HepG2 (cell line): ENCODE measurements around the gene C1QL4. TPM values are rescaled to one million over a fixed set of nuclear protein-coding genes. Genes with fewer than 3 reads are reported as not detected.

Experiments
- ATAC-seq: fragments of 200-7000 bp; cut with Tn5 transposase; 3 replicates; pipeline ENCODE4 v1.9.1; 2020; ENCODE audit warnings: mild to moderate bottlenecking, moderate library complexity
- BruUV-seq: library from RNA; stranded (reverse); fragments of 400-500 nt; replicated peaks from 2 replicates; lab custom pipeline; 2021; lab: Mats Ljungman, UMichigan
- CTCF ChIA-PET: fragments of 300-600 bp; formaldehyde crosslinking; extraction: SDS; loops from one replicate; lab custom pipeline; 2021; ENCODE audit warnings: low total read pairs, inconsistent platforms, low intra/inter-chr PET ratio; lab: Yijun Ruan, JAX
- POLR2A ChIA-PET: fragments of 350-600 bp; sonication (Branson Sonifier 250); formaldehyde crosslinking; loops from one replicate; lab custom pipeline; 2020; ENCODE audit warnings: antibody characterized with exemption, inconsistent platforms; lab: Yijun Ruan, JAX
- DNase-seq: peaks from one replicate; pipeline ENCODE4 v3.0.0-alpha.2; 2015; ENCODE audit warnings: low spot score
- FAIRE-seq: peaks from 3 replicates; lab custom pipeline; 2011; peaks lifted over from hg19 to GRCh38; lab: Jason Lieb, UNC
- H2AFZ ChIP-seq: one replicate; pipeline ENCODE4 v1.6.1; 2011; ENCODE audit warnings: low read length, inconsistent platforms
- H3K27ac ChIP-seq: fragments of 300-600 bp; 3 replicates; pipeline ENCODE4 v1.8.0; 2011; ENCODE audit warnings: mixed run types, mild to moderate bottlenecking, mixed read lengths, low read length, inconsistent platforms; ENCODE audit not compliant: insufficient read depth; ENCODE audit errors: extremely low read length
- H3K27me3 ChIP-seq, 2 experiments: fragments of 200-600 bp in 1 of 2; 2 replicates in 1 of 2; 3 replicates in 1 of 2; pipeline versions ENCODE4 v1.6.0 to v1.8.0; 2011; ENCODE audit warnings: low read length in 2 of 2, mild to moderate bottlenecking in 2 of 2, moderate library complexity in 2 of 2, inconsistent platforms in 1 of 2; ENCODE audit not compliant: insufficient read depth in 2 of 2, control insufficient read depth in 1 of 2
- H3K36me3 ChIP-seq, 2 experiments: fragments of 200-600 bp in 1 of 2; replicated peaks in 1 of 2; 2 replicates in 1 of 2; 3 replicates in 1 of 2; pipeline versions ENCODE4 v1.5.1 to v1.8.0; 2011; ENCODE audit warnings: low read length in 2 of 2, inconsistent platforms in 1 of 2; ENCODE audit not compliant: insufficient read depth in 2 of 2, control insufficient read depth in 1 of 2
- H3K4me1 ChIP-seq: 2 replicates; pipeline ENCODE4 v1.5.1; 2012; ENCODE audit warnings: low read length, inconsistent platforms; ENCODE audit not compliant: insufficient read depth
- H3K4me2 ChIP-seq: 2 replicates; pipeline ENCODE4 v1.6.0; 2011; ENCODE audit warnings: low read depth, low read length, inconsistent platforms
- H3K4me3 ChIP-seq, 3 experiments: fragments of 200-600 bp in 1 of 3; sonication (generic), shearing (Covaris generic) in 1 of 3; replicated peaks in 1 of 3; 2 replicates each; pipeline ENCODE4 v1.5.1; 2011 to 2016; ENCODE audit warnings: low read length in 3 of 3, inconsistent platforms in 2 of 3, low read depth in 2 of 3, mild to moderate bottlenecking in 2 of 3, control low read depth in 1 of 3, mixed read lengths in 1 of 3; ENCODE audit not compliant: insufficient read depth in 1 of 3
- H3K79me2 ChIP-seq: one replicate; pipeline ENCODE4 v1.6.1; 2011; ENCODE audit warnings: low read length, inconsistent platforms; ENCODE audit not compliant: insufficient read depth
- H3K9ac ChIP-seq: 2 replicates; pipeline ENCODE4 v1.6.0; 2011; ENCODE audit warnings: mild to moderate bottlenecking, low read depth, low read length, inconsistent platforms; ENCODE audit not compliant: insufficient read depth
- H3K9me3 ChIP-seq: 2 replicates; pipeline ENCODE4 v1.5.1; 2012; ENCODE audit warnings: mild to moderate bottlenecking, low read length
- H4K20me1 ChIP-seq: 2 replicates; pipeline ENCODE4 v1.6.0; 2011; ENCODE audit warnings: inconsistent platforms, mild to moderate bottlenecking, low read length, moderate library complexity; ENCODE audit not compliant: insufficient read depth
- ADNP ChIP-seq: sonication (generic); formaldehyde crosslinking; IDR thresholded peaks from 2 replicates; pipeline ENCODE4 v1.4.0; 2020; ENCODE audit warnings: missing genetic modification reagents
- BHLHE40 ChIP-seq: IDR thresholded peaks from 2 replicates; pipeline ENCODE4 v1.6.1; 2011; ENCODE audit warnings: low read length, improper control_type of control experiment
- FOXO1 ChIP-seq: sonication (generic); formaldehyde crosslinking; IDR thresholded peaks from 2 replicates; pipeline ENCODE4 v1.4.0; 2020; ENCODE audit warnings: missing genetic modification reagents
- RAD51 ChIP-seq: fragments of 450-650 bp; IDR thresholded peaks from 2 replicates; pipeline ENCODE4 v1.6.1; 2016; ENCODE audit warnings: borderline replicate concordance
- RFX1 ChIP-seq: fragments of 450-650 bp; IDR thresholded peaks from 2 replicates; pipeline ENCODE4 v1.6.1; 2017
- RFXANK ChIP-seq: IDR thresholded peaks from 2 replicates; pipeline ENCODE4 v1.6.1; 2016
- SATB2 ChIP-seq: sonication (generic); formaldehyde crosslinking; IDR thresholded peaks from 2 replicates; pipeline ENCODE4 v1.5.0; 2020; ENCODE audit warnings: missing genetic modification reagents
- SNAI1 ChIP-seq: sonication (generic); formaldehyde crosslinking; IDR thresholded peaks from 2 replicates; pipeline ENCODE4 v1.5.0; 2020; ENCODE audit warnings: mild to moderate bottlenecking, missing genetic modification reagents, borderline replicate concordance
- TIGD3 ChIP-seq: sonication (generic); formaldehyde crosslinking; IDR thresholded peaks from 2 replicates; pipeline ENCODE4 v1.5.1; 2020; ENCODE audit warnings: mild to moderate bottlenecking, missing genetic modification reagents, borderline replicate concordance
- XRCC5 ChIP-seq: fragments of 200-400 bp; formaldehyde crosslinking; optimal IDR thresholded peaks from 2 replicates; pipeline ENCODE3; 2017; ENCODE audit warnings: mild to moderate bottlenecking, low read length
- ZKSCAN1 ChIP-seq: fragments of 150-350 bp; IDR thresholded peaks from 2 replicates; pipeline ENCODE4 v1.6.1; 2014; ENCODE audit warnings: low read length
- ZNF124 ChIP-seq: sonication (generic); formaldehyde crosslinking; IDR thresholded peaks from 2 replicates; pipeline ENCODE4 v1.4.0; 2020; ENCODE audit warnings: missing genetic modification reagents
- ZNF275 ChIP-seq: sonication (generic); formaldehyde crosslinking; IDR thresholded peaks from 2 replicates; pipeline ENCODE4 v1.8.0; 2022; ENCODE audit warnings: missing genetic modification reagents, mild to moderate bottlenecking, inconsistent platforms, borderline replicate concordance
- WGBS: methylation state at CpG from one replicate; pipeline ENCODE4 v1.1.6; 2017; ENCODE audit warnings: low lambda C conversion rate; 5-methylcytosine and 5-hydroxymethylcytosine counted together
- in situ Hi-C: cut with HindIII; loops from 2 replicates; pipeline ENCODE4 v1.10.0; 2017; ENCODE audit warnings: low pct_unique_long_range_greater_than_20kb; ENCODE audit not compliant: extremely low pct_ligation_motif_present
- intact Hi-C: fragments of 100-400 bp; cut with micrococcal nuclease; formaldehyde crosslinking; loops from one replicate; pipeline ENCODE4 v1.10.0; 2022; ENCODE audit not compliant: unreplicated experiment
- polyA plus RNA-seq, 8 experiments: library from polyadenylated mRNA; depleted of rRNA in 3 of 8; stranded (reverse) in 7 of 8; unstranded in 1 of 8; fragments of >200 nt; fragmentation: Illumina TruSeq in 4 of 8; extraction: Trizol in 4 of 8; gene quantifications; 2 replicates each; pipeline versions ENCODE4 v1.2.1 to v1.2.3, GENCODE V29; 2011 to 2016; ENCODE audit warnings: low read depth in 4 of 8, missing spikeins in 1 of 8, mixed read lengths in 1 of 8; ENCODE audit not compliant: insufficient read depth in 1 of 8
- total RNA-seq, 5 experiments: library from RNA; depleted of rRNA; stranded (reverse); fragments of >200 nt; fragmentation: Illumina TruSeq; extraction: Trizol; gene quantifications; 2 replicates each; pipeline ENCODE4 v1.2.3, GENCODE V29; 2016; ENCODE audit warnings: low read depth in 1 of 5

C1QL4 gene
- total and polyA plus RNA-seq, 2 of the 13 experiments (the other 11 are each of a cell fraction or from before 2014, with no cell fraction given) = 0.03 TPM; not detected in 1

GRCh38 chr12:49340971-49341776 is 4.2 kb upstream of the C1QL4 start (continued):
- TF ChIP-seq ZNF124 (CRISPR knock-in tag) (no peak), ADNP (CRISPR knock-in tag) (no peak)

DNA sequence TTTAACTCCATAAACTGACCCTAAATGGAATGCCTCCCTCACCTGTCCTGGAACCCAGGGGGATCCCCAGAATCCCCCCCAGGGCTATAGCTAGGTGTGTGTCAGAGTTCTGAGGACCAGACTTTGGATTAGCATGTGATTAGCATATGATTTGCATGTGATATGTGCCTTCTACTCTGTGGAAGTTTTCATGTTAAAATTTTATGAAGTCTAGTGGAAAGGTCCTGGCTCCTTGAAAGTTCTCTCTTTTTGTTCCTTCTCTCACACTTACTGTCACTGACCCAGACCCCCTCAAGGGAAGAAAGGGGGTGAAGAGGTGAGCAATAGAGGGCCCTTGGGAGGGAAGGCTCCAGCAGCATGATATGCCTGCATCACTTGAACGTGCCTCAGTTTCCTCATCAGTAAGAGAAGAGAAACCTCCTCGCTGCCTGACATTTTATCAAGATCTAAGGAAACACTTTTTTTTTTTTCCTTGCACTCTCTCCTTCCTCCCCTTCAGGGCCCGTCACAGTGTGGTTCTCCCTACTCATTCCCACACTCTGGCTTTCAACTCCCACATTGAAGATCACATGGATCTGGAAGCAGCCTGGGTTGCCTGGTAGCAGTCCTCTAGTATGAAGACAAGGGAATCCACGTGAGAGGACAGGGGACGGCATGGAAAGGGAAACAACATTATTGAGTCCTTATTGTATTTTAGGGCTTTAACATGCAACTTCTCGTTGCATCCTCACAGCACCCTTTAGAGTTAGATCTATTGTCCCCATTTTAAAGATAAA is 3.3 kb upstream of the C1QL4 start:
- Histone ChIP-seq H3K27ac (no peak overlapping the region), H3K9ac (no peak overlapping the region), H3K27me3 (peaks cover 18 to 87% of the 10 kb centered on the region in 2 experiments; a peak in 4 of 5 replicates), H2AFZ (no peak overlapping the region), H4K20me1 (0 out of 2 replicates have a peak, but pooled peaks cover 4% of the 10 kb centered on the region), H3K79me2 (no peaks in the 10 kb centered on the region), H3K36me3 (no peaks in the 10 kb centered on the region), H3K4me3 (no peak overlapping the region), H3K4me1 (peaks cover 39% of the 10 kb centered on the region), H3K4me2 (no peak overlapping the region), H3K9me3 (no peaks in the 10 kb centered on the region)
- in situ Hi-C loops (loop anchor here (10.0 kb wide), 1 partner anchor 55 kb away; no protein-coding TSS in a partner anchor), intact Hi-C loops (no loop called here)
- DNase-seq (no peak), ATAC-seq (no peak), FAIRE-seq (no peak)
- WGBS = 42% methylated on average over 6 of the region's 6 CpGs
- TF ChIP-seq RFX1 = no peak
- no peak for TF ChIP-seq TIGD3
- no peak for TF ChIP-seq RFXANK (CRISPR knock-in tag)
- no peak for TF ChIP-seq ZNF275 (CRISPR knock-in tag)
- no peak for TF ChIP-seq ZKSCAN1
- no peak for TF ChIP-seq RAD51
- no peak for TF ChIP-seq SNAI1
- TF ChIP-seq FOXO1 (CRISPR knock-in tag) = no peak
- no peak for TF ChIP-seq SATB2
- TF ChIP-seq XRCC5 = no peak
- TF ChIP-seq BHLHE40 = no peak
- CTCF ChIA-PET = interaction anchor here (3.7 kb wide), 1 partner anchor 8 kb away, joined by 56 read pairs; no protein-coding TSS in a partner anchor
- POLR2A ChIA-PET = no interaction called here
- BruUV-seq = no TSS peak
